ENCODE measurements around the gene DYDC2. TPM values are rescaled to one million over a fixed set of nuclear protein-coding genes. Genes with fewer than 3 reads are reported as not detected.

DYDC2 gene
- total RNA-seq, 1 experiment from 2014 or later = 1.9 TPM

DNA sequence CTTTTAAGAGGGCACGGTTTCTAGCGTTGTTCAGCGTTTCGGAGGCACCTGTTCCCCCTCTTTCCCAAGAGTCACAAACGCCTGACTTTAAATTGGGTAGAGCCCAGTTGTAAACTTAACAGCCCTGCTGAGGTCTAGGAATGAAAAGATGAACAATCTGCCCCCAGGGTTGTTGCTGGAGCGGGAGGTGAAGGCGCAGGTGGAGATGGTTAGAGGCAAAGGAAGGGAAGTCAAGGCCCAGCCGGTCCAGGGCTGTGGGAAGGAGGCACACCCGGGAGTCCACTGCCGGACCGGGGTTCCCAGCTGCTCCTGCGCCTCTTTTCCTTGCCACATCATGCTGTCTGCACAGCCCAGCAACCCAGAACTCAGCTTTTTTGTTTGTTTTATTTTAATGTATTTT, 52.5 kb downstream of the DYDC2 start:
- TF ChIP-seq EMX1 (CRISPR knock-in tag; IDR thresholded peaks at IDR 0.05) = no peak
- no peak for TF ChIP-seq ZNF263 (CRISPR knock-in tag; IDR thresholded peaks at IDR 0.05; ENCODE audit: low read depth)
- no peak for TF ChIP-seq ZNF138 (CRISPR knock-in tag; conservative IDR thresholded peaks at IDR 0.05)
- TF ChIP-seq IRF2 (CRISPR knock-in tag; IDR thresholded peaks at IDR 0.05; ENCODE audit: borderline replicate concordance, low read depth) = no peak
- TF ChIP-seq JAZF1 (CRISPR knock-in tag; IDR thresholded peaks at IDR 0.05) = no peak
- no peak for TF ChIP-seq RORB (CRISPR knock-in tag; IDR thresholded peaks at IDR 0.05)
- TF ChIP-seq, protein P1, sequence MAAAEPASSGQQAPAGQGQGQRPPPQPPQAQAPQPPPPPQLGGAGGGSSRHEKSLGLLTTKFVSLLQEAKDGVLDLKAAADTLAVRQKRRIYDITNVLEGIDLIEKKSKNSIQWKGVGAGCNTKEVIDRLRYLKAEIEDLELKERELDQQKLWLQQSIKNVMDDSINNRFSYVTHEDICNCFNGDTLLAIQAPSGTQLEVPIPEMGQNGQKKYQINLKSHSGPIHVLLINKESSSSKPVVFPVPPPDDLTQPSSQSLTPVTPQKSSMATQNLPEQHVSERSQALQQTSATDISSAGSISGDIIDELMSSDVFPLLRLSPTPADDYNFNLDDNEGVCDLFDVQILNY (CRISPR knock-in tag; IDR thresholded peaks at IDR 0.05) = no peak
- TF ChIP-seq MXD4 (CRISPR knock-in tag; IDR thresholded peaks at IDR 0.05; ENCODE audit: borderline replicate concordance) = no peak
- TF ChIP-seq, protein P2, sequence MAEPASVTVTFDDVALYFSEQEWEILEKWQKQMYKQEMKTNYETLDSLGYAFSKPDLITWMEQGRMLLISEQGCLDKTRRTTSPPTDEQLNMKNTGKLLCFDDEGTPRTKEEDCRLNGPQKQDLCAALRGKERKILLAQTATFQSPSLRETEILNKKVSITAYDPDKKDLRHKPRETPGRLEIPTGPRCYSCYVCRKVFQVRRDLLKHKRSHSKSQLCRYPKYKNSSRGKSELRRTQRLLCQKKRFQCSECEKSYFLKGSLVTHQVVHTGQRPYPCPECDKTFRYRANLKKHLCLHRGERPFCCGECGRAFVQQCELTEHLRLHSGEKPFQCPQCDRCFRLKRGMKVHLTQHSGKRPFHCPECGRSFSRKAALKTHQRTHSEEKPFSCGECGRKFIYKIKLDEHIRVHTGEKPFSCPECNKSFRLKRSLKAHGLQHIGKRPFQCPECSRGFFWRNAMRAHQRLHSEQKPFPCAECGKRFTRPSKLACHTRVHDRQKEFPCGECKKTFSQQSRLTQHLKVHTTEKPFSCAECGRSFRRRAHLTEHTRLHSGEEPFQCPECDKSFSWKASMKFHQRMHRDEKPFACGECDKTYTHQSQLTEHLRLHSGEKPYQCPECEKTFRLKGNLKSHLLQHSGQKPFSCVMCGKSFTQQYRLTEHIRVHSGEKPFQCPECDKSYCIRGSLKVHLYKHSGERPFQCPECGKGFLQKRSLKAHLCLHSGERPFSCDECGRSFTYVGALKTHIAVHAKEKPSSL (CRISPR knock-in tag; conservative IDR thresholded peaks at IDR 0.05) = no peak
- TF ChIP-seq, protein P3, sequence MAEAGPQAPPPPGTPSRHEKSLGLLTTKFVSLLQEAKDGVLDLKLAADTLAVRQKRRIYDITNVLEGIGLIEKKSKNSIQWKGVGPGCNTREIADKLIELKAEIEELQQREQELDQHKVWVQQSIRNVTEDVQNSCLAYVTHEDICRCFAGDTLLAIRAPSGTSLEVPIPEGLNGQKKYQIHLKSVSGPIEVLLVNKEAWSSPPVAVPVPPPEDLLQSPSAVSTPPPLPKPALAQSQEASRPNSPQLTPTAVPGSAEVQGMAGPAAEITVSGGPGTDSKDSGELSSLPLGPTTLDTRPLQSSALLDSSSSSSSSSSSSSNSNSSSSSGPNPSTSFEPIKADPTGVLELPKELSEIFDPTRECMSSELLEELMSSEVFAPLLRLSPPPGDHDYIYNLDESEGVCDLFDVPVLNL (CRISPR knock-in tag; IDR thresholded peaks at IDR 0.05; ENCODE audit: borderline replicate concordance, low read depth) = no peak
- TF ChIP-seq FOXP1 (CRISPR knock-in tag; IDR thresholded peaks at IDR 0.05; ENCODE audit: borderline replicate concordance) = no peak
- ATAC-seq = no peak
- no peak overlapping the region for H3K27ac Mint-ChIP-seq

DNA sequence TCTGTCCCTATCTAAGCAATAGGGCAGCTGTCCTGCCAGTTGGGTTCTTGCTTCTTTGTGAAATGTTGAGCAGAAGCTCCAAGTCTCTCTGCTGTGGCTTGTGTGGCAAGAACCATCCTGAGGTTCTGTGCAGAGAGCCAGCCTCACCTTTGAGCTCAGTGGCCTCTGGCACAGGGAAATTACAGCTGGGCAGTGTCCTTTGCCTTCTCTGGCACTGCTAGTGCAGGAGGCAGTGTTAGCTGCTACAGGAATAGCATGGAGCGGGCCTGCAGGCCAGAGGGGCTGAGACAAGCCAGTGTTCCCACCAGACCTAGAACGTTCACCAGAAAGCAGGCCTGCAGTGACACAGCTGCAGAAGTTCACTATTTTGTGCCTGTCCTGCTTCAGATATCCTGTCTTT, 53.5 kb downstream of the DYDC2 start:
- no peaks in the 10 kb centered on the region for H3K36me3 Mint-ChIP-seq

More for the DNA sequence above, 52.5 kb downstream of the DYDC2 start:
- no peak for DNase-seq (ENCODE audit: low spot score)
- Mint-ChIP-seq H3K4me1 (peaks cover 51% of the 10 kb centered on the region), H3K9me3 (no peaks in the 10 kb centered on the region), H3K27me3 (ENCODE audit: low read depth) (peaks cover 26% of the 10 kb centered on the region), H3K4me3 (peak overlapping the region; percentile 88), H3K36me3 (no peaks in the 10 kb centered on the region)
- CTCF ChIA-PET = interaction anchor here (3.4 kb wide), 1 partner anchor 35 kb away, joined by 25 read pairs; no protein-coding TSS in a partner anchor
- POLR2A ChIA-PET = interaction anchor here (1.9 kb wide), 1 partner anchor 51 kb away, joined by 12 read pairs; no protein-coding TSS in a partner anchor

More for the DNA sequence above, 53.5 kb downstream of the DYDC2 start:
- ChIA-PET CTCF (interaction anchor here (1.1 to 3.4 kb wide), 4 partner anchors 32 to 95 kb away, joined by 3 to 25 read pairs (median 9); no protein-coding TSS in a partner anchor), POLR2A (no interaction called here)
- Mint-ChIP-seq H3K9me3 (no peaks in the 10 kb centered on the region), H3K4me1 (peaks cover 55% of the 10 kb centered on the region), H3K4me3 (peak overlapping the region; percentile 38; the same call in 1 of the 2 replicates), H3K27ac (no peak overlapping the region), H3K27me3 (ENCODE audit: low read depth) (peaks cover 30% of the 10 kb centered on the region)
- no peak for DNase-seq (ENCODE audit: low spot score)
- TF ChIP-seq, protein P4, sequence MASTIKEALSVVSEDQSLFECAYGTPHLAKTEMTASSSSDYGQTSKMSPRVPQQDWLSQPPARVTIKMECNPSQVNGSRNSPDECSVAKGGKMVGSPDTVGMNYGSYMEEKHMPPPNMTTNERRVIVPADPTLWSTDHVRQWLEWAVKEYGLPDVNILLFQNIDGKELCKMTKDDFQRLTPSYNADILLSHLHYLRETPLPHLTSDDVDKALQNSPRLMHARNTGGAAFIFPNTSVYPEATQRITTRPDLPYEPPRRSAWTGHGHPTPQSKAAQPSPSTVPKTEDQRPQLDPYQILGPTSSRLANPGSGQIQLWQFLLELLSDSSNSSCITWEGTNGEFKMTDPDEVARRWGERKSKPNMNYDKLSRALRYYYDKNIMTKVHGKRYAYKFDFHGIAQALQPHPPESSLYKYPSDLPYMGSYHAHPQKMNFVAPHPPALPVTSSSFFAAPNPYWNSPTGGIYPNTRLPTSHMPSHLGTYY (CRISPR knock-in tag; IDR thresholded peaks at IDR 0.05) = no peak
- TF ChIP-seq NFE2L1 (CRISPR knock-in tag; IDR thresholded peaks at IDR 0.05) (no peak), ATF1 (CRISPR knock-in tag; IDR thresholded peaks at IDR 0.05) (no peak), RORB (CRISPR knock-in tag; IDR thresholded peaks at IDR 0.05) (no peak)
- TF ChIP-seq, protein P5, sequence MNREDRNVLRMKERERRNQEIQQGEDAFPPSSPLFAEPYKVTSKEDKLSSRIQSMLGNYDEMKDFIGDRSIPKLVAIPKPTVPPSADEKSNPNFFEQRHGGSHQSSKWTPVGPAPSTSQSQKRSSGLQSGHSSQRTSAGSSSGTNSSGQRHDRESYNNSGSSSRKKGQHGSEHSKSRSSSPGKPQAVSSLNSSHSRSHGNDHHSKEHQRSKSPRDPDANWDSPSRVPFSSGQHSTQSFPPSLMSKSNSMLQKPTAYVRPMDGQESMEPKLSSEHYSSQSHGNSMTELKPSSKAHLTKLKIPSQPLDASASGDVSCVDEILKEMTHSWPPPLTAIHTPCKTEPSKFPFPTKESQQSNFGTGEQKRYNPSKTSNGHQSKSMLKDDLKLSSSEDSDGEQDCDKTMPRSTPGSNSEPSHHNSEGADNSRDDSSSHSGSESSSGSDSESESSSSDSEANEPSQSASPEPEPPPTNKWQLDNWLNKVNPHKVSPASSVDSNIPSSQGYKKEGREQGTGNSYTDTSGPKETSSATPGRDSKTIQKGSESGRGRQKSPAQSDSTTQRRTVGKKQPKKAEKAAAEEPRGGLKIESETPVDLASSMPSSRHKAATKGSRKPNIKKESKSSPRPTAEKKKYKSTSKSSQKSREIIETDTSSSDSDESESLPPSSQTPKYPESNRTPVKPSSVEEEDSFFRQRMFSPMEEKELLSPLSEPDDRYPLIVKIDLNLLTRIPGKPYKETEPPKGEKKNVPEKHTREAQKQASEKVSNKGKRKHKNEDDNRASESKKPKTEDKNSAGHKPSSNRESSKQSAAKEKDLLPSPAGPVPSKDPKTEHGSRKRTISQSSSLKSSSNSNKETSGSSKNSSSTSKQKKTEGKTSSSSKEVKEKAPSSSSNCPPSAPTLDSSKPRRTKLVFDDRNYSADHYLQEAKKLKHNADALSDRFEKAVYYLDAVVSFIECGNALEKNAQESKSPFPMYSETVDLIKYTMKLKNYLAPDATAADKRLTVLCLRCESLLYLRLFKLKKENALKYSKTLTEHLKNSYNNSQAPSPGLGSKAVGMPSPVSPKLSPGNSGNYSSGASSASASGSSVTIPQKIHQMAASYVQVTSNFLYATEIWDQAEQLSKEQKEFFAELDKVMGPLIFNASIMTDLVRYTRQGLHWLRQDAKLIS (CRISPR knock-in tag; IDR thresholded peaks at IDR 0.05; ENCODE audit: borderline replicate concordance) = no peak
- TF ChIP-seq, protein P6, sequence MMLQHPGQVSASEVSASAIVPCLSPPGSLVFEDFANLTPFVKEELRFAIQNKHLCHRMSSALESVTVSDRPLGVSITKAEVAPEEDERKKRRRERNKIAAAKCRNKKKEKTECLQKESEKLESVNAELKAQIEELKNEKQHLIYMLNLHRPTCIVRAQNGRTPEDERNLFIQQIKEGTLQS (CRISPR knock-in tag; conservative IDR thresholded peaks at IDR 0.05) = no peak
- TF ChIP-seq, protein P7, sequence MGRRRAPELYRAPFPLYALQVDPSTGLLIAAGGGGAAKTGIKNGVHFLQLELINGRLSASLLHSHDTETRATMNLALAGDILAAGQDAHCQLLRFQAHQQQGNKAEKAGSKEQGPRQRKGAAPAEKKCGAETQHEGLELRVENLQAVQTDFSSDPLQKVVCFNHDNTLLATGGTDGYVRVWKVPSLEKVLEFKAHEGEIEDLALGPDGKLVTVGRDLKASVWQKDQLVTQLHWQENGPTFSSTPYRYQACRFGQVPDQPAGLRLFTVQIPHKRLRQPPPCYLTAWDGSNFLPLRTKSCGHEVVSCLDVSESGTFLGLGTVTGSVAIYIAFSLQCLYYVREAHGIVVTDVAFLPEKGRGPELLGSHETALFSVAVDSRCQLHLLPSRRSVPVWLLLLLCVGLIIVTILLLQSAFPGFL (CRISPR knock-in tag; IDR thresholded peaks at IDR 0.05; ENCODE audit: borderline replicate concordance) = no peak
- TF ChIP-seq, protein P8, sequence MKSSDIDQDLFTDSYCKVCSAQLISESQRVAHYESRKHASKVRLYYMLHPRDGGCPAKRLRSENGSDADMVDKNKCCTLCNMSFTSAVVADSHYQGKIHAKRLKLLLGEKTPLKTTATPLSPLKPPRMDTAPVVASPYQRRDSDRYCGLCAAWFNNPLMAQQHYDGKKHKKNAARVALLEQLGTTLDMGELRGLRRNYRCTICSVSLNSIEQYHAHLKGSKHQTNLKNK (CRISPR knock-in tag; IDR thresholded peaks at IDR 0.05) = no peak
- TF ChIP-seq, protein P9, sequence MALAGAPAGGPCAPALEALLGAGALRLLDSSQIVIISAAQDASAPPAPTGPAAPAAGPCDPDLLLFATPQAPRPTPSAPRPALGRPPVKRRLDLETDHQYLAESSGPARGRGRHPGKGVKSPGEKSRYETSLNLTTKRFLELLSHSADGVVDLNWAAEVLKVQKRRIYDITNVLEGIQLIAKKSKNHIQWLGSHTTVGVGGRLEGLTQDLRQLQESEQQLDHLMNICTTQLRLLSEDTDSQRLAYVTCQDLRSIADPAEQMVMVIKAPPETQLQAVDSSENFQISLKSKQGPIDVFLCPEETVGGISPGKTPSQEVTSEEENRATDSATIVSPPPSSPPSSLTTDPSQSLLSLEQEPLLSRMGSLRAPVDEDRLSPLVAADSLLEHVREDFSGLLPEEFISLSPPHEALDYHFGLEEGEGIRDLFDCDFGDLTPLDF (CRISPR knock-in tag; IDR thresholded peaks at IDR 0.05) = no peak
- no peak for ATAC-seq
